ENCODE measurements around the gene ADRM1.

DNA sequence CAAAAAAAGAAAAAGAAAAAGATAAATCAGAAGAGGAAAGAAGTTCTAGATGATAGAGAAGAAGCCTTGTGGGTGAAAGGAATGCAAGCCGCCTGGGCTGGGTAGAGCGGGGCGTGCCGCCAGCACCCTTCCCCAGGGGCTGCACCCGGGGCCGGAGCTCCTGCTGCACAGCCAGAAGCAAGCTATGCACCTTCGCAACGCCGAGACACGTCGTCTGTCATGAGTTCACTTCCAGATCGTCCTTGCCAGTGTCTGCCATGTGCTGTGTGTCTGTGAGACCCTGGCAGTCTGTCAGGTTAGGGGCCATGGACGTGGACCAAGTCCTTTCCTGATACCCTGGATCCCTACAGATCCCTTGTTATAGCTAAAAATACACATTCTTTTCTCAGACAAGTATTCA lies 25.5 kb upstream of the ADRM1 start:
- no peak for TF ChIP-seq POLR2A (IDR thresholded peaks at IDR 0.05)
- TF ChIP-seq, protein P1, sequence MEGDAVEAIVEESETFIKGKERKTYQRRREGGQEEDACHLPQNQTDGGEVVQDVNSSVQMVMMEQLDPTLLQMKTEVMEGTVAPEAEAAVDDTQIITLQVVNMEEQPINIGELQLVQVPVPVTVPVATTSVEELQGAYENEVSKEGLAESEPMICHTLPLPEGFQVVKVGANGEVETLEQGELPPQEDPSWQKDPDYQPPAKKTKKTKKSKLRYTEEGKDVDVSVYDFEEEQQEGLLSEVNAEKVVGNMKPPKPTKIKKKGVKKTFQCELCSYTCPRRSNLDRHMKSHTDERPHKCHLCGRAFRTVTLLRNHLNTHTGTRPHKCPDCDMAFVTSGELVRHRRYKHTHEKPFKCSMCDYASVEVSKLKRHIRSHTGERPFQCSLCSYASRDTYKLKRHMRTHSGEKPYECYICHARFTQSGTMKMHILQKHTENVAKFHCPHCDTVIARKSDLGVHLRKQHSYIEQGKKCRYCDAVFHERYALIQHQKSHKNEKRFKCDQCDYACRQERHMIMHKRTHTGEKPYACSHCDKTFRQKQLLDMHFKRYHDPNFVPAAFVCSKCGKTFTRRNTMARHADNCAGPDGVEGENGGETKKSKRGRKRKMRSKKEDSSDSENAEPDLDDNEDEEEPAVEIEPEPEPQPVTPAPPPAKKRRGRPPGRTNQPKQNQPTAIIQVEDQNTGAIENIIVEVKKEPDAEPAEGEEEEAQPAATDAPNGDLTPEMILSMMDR (IDR thresholded peaks at IDR 0.05 in 8 of 11, conservative IDR thresholded peaks at IDR 0.05 in 3 of 11): no peak
- TF ChIP-seq POLR2AphosphoS5 (IDR thresholded peaks at IDR 0.05): peak in 1 of 3 donors; percentile 41

Data from spleen (tissue), 7 donors.